Measurements from ENCODE around the gene FBXL14.
"Not testable (repeated sequence)": the region's sequence is repeated elsewhere in the genome, so short reads cannot be mapped to it uniquely, and the experiment has no call there.

Gene FBXL14

GRCh38 chr12:1566449-1567135, 27.8 kb downstream of the FBXL14 start:
- no peak for DNase-seq

- no peak for DNase-seq
Observed at GRCh38 chr12:1565172-1565571, 29.2 kb downstream of the FBXL14 start.

- no peak for DNase-seq
Observed at GRCh38 chr12:1564067-1564466, 30.3 kb downstream of the FBXL14 start.

GRCh38 chr12:1562813-1563407, 31.5 kb downstream of the FBXL14 start:
- DNase-seq: no peak

GRCh38 chr12:1560704-1561103, 33.7 kb downstream of the FBXL14 start:
- DNase-seq: no peak

- no peak for DNase-seq
Observed at GRCh38 chr12:1559676-1560091, 34.7 kb downstream of the FBXL14 start.

- not testable (repeated sequence) for DNase-seq
Observed at GRCh38 chr12:1558108-1558507, 36.3 kb downstream of the FBXL14 start.

GRCh38 chr12:1553987-1554982, 40.1 kb downstream of the FBXL14 start:
- DNase-seq: peak; percentile 71

- DNase-seq: no peak
Observed at GRCh38 chr12:1553536-1553935, 40.8 kb downstream of the FBXL14 start.

GRCh38 chr12:1552911-1553491, 41.4 kb downstream of the FBXL14 start:
- DNase-seq: no peak

GRCh38 chr12:1552171-1552570, 42.2 kb downstream of the FBXL14 start:
- DNase-seq: no peak

- no peak for DNase-seq
Observed at GRCh38 chr12:1551496-1551895, 42.9 kb downstream of the FBXL14 start.

- DNase-seq: no peak
Observed at GRCh38 chr12:1546931-1547640, 47.3 kb downstream of the FBXL14 start.

GRCh38 chr12:1544996-1545700, 49.2 kb downstream of the FBXL14 start:
- DNase-seq: no peak

GRCh38 chr12:1542599-1542998, 51.8 kb downstream of the FBXL14 start:
- no peak for DNase-seq

- DNase-seq: no peak
Observed at GRCh38 chr12:1540690-1541089, 53.7 kb downstream of the FBXL14 start.

GRCh38 chr12:1539135-1539534, 55.2 kb downstream of the FBXL14 start:
- no peak for DNase-seq

- no peak for DNase-seq
Observed at GRCh38 chr12:1536817-1537216, 57.6 kb downstream of the FBXL14 start.

GRCh38 chr12:1534748-1535147, 59.6 kb downstream of the FBXL14 start:
- DNase-seq: no peak

- peak; percentile 65 for DNase-seq
Observed at GRCh38 chr12:1533602-1534304, 60.6 kb downstream of the FBXL14 start.

- peak; percentile 35 for DNase-seq
Observed at GRCh38 chr12:1533205-1533601, 61.2 kb downstream of the FBXL14 start.

Data from activated CD4-positive, alpha-beta T cell treated with anti-CD3 and anti-CD28 coated beads for 48 hours (primary cell).